ENCODE data around the gene POLR1H. TPM values are rescaled to one million over a fixed set of nuclear protein-coding genes. Genes with fewer than 3 reads are reported as not detected.
"Not testable (repeated sequence)": the region's sequence is repeated elsewhere in the genome, so short reads cannot be mapped to it uniquely, and the experiment has no call there.

Gene POLR1H
- total RNA-seq, 1 donor from 2014 or later: 31.2 TPM

DNA sequence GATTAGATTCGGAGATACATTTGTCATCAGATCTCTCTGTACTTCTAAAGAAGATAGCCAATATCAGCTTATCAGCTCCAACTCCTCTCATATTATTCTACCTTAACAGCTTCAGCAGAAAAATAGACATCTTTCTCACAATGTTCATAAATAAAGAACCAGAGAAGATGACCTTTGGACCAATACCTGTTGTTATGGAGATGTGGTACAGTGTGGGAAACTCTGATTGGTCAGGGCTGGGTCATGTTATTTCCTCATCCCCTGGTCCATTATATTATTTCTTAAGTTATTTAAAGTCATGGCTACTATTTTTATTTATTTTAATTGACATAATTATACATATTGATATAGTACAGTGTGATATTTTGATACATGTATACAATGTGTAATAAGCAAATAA is 35.9 kb upstream of the POLR1H start:
- intact Hi-C loops (cut with DNase I): no loop called here
- DNase-seq (ENCODE audit: extremely low spot score in 2 of 2): no peak
- Histone ChIP-seq H3K9me3 (no peaks in the 10 kb centered on the region), H3K27me3 (no peaks in the 10 kb centered on the region), H3K4me3 (no peak overlapping the region), H3K4me1 (no peaks in the 10 kb centered on the region), H3K36me3 (no peaks in the 10 kb centered on the region), H3K27ac (no peak overlapping the region)
- TF ChIP-seq POLR2A (IDR thresholded peaks at IDR 0.05) (no peak), POLR2AphosphoS5 (IDR thresholded peaks at IDR 0.05; ENCODE audit: insufficient read depth in 1 of 2, low read depth in 1 of 2) (no peak), CTCF (IDR thresholded peaks at IDR 0.05) (no peak)

DNA sequence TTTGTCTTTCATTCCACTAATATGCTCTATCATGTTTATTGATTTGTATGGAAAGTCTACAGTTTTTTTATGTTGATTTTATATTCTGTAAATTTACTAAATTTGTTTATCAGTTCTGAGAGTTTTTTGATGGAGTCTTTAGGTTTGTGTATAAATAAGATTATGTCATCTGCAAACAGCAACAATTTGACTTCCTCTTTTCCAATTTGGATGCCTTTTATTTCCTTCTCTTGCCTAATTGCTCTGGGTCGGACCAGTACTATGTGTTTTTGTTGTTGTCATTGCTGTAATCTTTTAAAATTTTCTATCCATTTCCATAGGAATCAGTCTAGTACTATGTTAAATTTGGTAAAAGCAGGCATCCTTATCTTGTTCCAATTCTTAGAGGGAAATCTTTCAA is 31.5 kb upstream of the POLR1H start:
- Histone ChIP-seq H3K4me1 (no peaks in the 10 kb centered on the region), H3K9me3 (no peaks in the 10 kb centered on the region), H3K27ac (no peak overlapping the region), H3K36me3 (no peaks in the 10 kb centered on the region), H3K4me3 (no peak overlapping the region), H3K27me3 (no peaks in the 10 kb centered on the region)
- intact Hi-C loops (cut with DNase I): no loop called here
- TF ChIP-seq CTCF (IDR thresholded peaks at IDR 0.05) (no peak), POLR2A (IDR thresholded peaks at IDR 0.05) (no peak), POLR2AphosphoS5 (IDR thresholded peaks at IDR 0.05; ENCODE audit: insufficient read depth in 1 of 2, low read depth in 1 of 2) (no peak)
- DNase-seq (ENCODE audit: extremely low spot score in 2 of 2): no peak

GRCh38 chr6:30031381-30031780 is 29.7 kb upstream of the POLR1H start:
- Histone ChIP-seq H3K36me3 (no peaks in the 10 kb centered on the region), H3K4me3 (no peak overlapping the region), H3K27me3 (no peaks in the 10 kb centered on the region), H3K4me1 (no peaks in the 10 kb centered on the region), H3K9me3 (no peaks in the 10 kb centered on the region), H3K27ac (no peak overlapping the region)
- no peak for DNase-seq (ENCODE audit: extremely low spot score in 2 of 2)
- TF ChIP-seq CTCF (IDR thresholded peaks at IDR 0.05) (no peak), POLR2A (IDR thresholded peaks at IDR 0.05) (no peak), POLR2AphosphoS5 (IDR thresholded peaks at IDR 0.05; ENCODE audit: insufficient read depth in 1 of 2, low read depth in 1 of 2) (no peak)
- intact Hi-C loops (cut with DNase I): no loop called here

- H3K36me3 ChIP-seq; DNase-seq (ENCODE audit: extremely low spot score in 2 of 2); H3K4me1 ChIP-seq; H3K9me3 ChIP-seq; H3K4me3 ChIP-seq; intact Hi-C loops (cut with DNase I); H3K27me3 ChIP-seq; H3K27ac ChIP-seq: not testable (repeated sequence)
Measured at GRCh38 chr6:30033440-30033839, 27.6 kb upstream of the POLR1H start.

DNA sequence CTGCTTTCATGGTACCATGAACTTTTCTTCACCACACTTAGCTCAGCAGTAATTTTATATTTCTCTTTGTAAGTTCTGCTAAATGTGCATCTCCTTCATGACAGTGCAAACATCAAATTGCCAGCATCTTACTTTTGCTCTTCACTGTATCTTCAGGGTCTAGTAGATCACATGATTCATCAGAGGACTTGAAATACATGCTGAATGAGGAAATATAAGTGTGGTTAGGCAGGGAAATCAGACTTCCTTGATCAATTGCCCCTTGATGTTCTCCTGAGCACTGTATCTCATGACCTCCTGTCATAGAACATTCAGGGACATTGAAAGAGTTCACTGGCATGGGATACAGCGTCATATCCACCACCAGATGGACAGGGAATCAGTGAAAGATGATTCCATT is 25.3 kb upstream of the POLR1H start:
- no peaks in the 10 kb centered on the region for H3K9me3 ChIP-seq
- no peaks in the 10 kb centered on the region for H3K4me1 ChIP-seq
- no peaks in the 10 kb centered on the region for H3K36me3 ChIP-seq
- TF ChIP-seq CTCF (IDR thresholded peaks at IDR 0.05) (no peak), POLR2A (IDR thresholded peaks at IDR 0.05) (no peak), POLR2AphosphoS5 (IDR thresholded peaks at IDR 0.05; ENCODE audit: insufficient read depth in 1 of 2, low read depth in 1 of 2) (no peak)
- DNase-seq (ENCODE audit: extremely low spot score in 2 of 2): no peak
- no peak overlapping the region for H3K27ac ChIP-seq
- intact Hi-C loops (cut with DNase I): no loop called here
- no peaks in the 10 kb centered on the region for H3K27me3 ChIP-seq
- no peak overlapping the region for H3K4me3 ChIP-seq

Measured in vagina (tissue), 2 donors.